SK-N-SH treated with all-trans-retinoic acid at 6 μM for 48 hours (cell line): ENCODE measurements around the gene ZBTB49.

Source experiments
- ATAC-seq: fragments of 200-7000 bp; cut with Tn5 transposase; 3 replicates; pipeline ENCODE4 v1.9.1; 2020; ENCODE audit warnings: mild to moderate bottlenecking, moderate library complexity
- ARNTL ChIP-seq: fragments of 450-650 bp; formaldehyde crosslinking; IDR thresholded peaks from 2 replicates; pipeline ENCODE4 v1.5.0; 2020; ENCODE audit warnings: low read depth, mild to moderate bottlenecking, moderate library complexity, borderline replicate concordance
- CREB5 ChIP-seq: fragments of 250-450 bp; sonication (Bioruptor Pico); IDR thresholded peaks from 2 replicates; pipeline ENCODE4 v1.5.1; 2020; ENCODE audit warnings: low read depth, mild to moderate bottlenecking, moderate library complexity
- CSDC2 ChIP-seq: fragments of 250-450 bp; sonication (Bioruptor Pico); IDR thresholded peaks from 2 replicates; pipeline ENCODE4 v1.5.0; 2020; ENCODE audit warnings: mild to moderate bottlenecking, moderate library complexity
- GLIS3 ChIP-seq: fragments of 250-450 bp; sonication (Bioruptor Pico); IDR thresholded peaks from 2 replicates; pipeline ENCODE4 v1.5.0; 2020; ENCODE audit warnings: mild to moderate bottlenecking, moderate library complexity
- ISL1 ChIP-seq: fragments of 250-450 bp; sonication (Bioruptor Pico); IDR thresholded peaks from 2 replicates; pipeline ENCODE4 v2.1.2; 2022; ENCODE audit warnings: mild to moderate bottlenecking, moderate library complexity
- OSR1 ChIP-seq: fragments of 250-450 bp; sonication (Bioruptor Pico); IDR thresholded peaks from 2 replicates; pipeline ENCODE4 v1.8.0; 2022; ENCODE audit warnings: moderate library complexity, mild to moderate bottlenecking, inconsistent platforms
- PATZ1 ChIP-seq: fragments of 250-450 bp; sonication (Bioruptor Pico); IDR thresholded peaks from 2 replicates; pipeline ENCODE4 v1.8.0; 2020; ENCODE audit warnings: mild to moderate bottlenecking, moderate library complexity, borderline replicate concordance
- POU6F1 ChIP-seq: fragments of 250-450 bp; sonication (Bioruptor Pico); IDR thresholded peaks from 2 replicates; pipeline ENCODE4 v1.8.0; 2021; ENCODE audit warnings: low read depth, mild to moderate bottlenecking, moderate library complexity, borderline replicate concordance
- PPARA ChIP-seq: fragments of 250-450 bp; sonication (Bioruptor Pico); IDR thresholded peaks from 2 replicates; pipeline ENCODE4 v1.5.0; 2020; ENCODE audit warnings: mild to moderate bottlenecking, borderline replicate concordance
- SNAI2 ChIP-seq: fragments of 250-450 bp; sonication (Bioruptor Pico); IDR thresholded peaks from 2 replicates; pipeline ENCODE4 v1.5.0; 2020; ENCODE audit warnings: mild to moderate bottlenecking, moderate library complexity
- TCF4 ChIP-seq: fragments of 250-450 bp; sonication (Bioruptor Pico); IDR thresholded peaks from 2 replicates; pipeline ENCODE4 v1.8.0; 2021; ENCODE audit warnings: mild to moderate bottlenecking, moderate library complexity, borderline replicate concordance
- TOX ChIP-seq: fragments of 250-450 bp; sonication (Bioruptor Pico); IDR thresholded peaks from 2 replicates; pipeline ENCODE4 v1.8.0; 2021; ENCODE audit warnings: mild to moderate bottlenecking, moderate library complexity, borderline replicate concordance
- TSHZ2 ChIP-seq: fragments of 250-450 bp; sonication (Bioruptor Pico); IDR thresholded peaks from 2 replicates; pipeline ENCODE4 v1.5.0; 2020; ENCODE audit warnings: mild to moderate bottlenecking, moderate library complexity
- ZC3H10 ChIP-seq: fragments of 250-450 bp; sonication (Bioruptor Pico); IDR thresholded peaks from 2 replicates; pipeline ENCODE4 v1.5.1; 2021; ENCODE audit warnings: mild to moderate bottlenecking, moderate library complexity
- ZFP3 ChIP-seq: fragments of 250-450 bp; sonication (Bioruptor Pico); IDR thresholded peaks from 2 replicates; pipeline ENCODE4 v1.5.0; 2020; ENCODE audit warnings: mild to moderate bottlenecking, moderate library complexity
- ZFP30 ChIP-seq: fragments of 450-650 bp; formaldehyde crosslinking; IDR thresholded peaks from 2 replicates; pipeline ENCODE4 v1.5.0; 2022; ENCODE audit warnings: mild to moderate bottlenecking, moderate library complexity
- ZNF565 ChIP-seq: fragments of 450-650 bp; formaldehyde crosslinking; conservative IDR thresholded peaks from 2 replicates; pipeline ENCODE4 v1.5.0; 2020; ENCODE audit warnings: low read depth, mild to moderate bottlenecking, moderate library complexity
- ZNF70 ChIP-seq: fragments of 450-650 bp; formaldehyde crosslinking; IDR thresholded peaks from 2 replicates; pipeline ENCODE4 v1.5.0; 2020; ENCODE audit warnings: mild to moderate bottlenecking, moderate library complexity

The ZBTB49 gene

GRCh38 chr4:4281787-4282186, 8.3 kb upstream of the ZBTB49 start:
- ATAC-seq, result no peak
- TF ChIP-seq ZNF70 (CRISPR knock-in tag), result no peak
- TF ChIP-seq CSDC2, result no peak
- no peak for TF ChIP-seq OSR1 (CRISPR knock-in tag)
- no peak for TF ChIP-seq ISL1
- TF ChIP-seq TOX (CRISPR knock-in tag), result no peak
- no peak for TF ChIP-seq TSHZ2 (CRISPR knock-in tag)
- no peak for TF ChIP-seq ZNF565
- no peak for TF ChIP-seq ZFP3 (CRISPR knock-in tag)
- no peak for TF ChIP-seq CREB5 (CRISPR knock-in tag)
- no peak for TF ChIP-seq GLIS3 (CRISPR knock-in tag)
- TF ChIP-seq PATZ1 (CRISPR knock-in tag), result no peak
- TF ChIP-seq POU6F1, result no peak
- TF ChIP-seq ARNTL (CRISPR knock-in tag), result no peak
- no peak for TF ChIP-seq PPARA (CRISPR knock-in tag)
- TF ChIP-seq SNAI2, result no peak

- ATAC-seq, result no peak
- TF ChIP-seq ZFP30 (CRISPR knock-in tag) (no peak), TCF4 (CRISPR knock-in tag) (no peak), ZC3H10 (CRISPR knock-in tag) (no peak), SNAI2 (no peak), CREB5 (CRISPR knock-in tag) (no peak), GLIS3 (CRISPR knock-in tag) (no peak)
Observed at GRCh38 chr4:4284827-4285618, 5.0 kb upstream of the ZBTB49 start.

- ATAC-seq, result no peak
- TF ChIP-seq TSHZ2 (CRISPR knock-in tag) (no peak), TCF4 (CRISPR knock-in tag) (no peak), ISL1 (no peak), ZC3H10 (CRISPR knock-in tag) (no peak), PATZ1 (CRISPR knock-in tag) (no peak), ZNF70 (CRISPR knock-in tag) (peak; percentile 91)
Observed at GRCh38 chr4:4288098-4288497, 2.0 kb upstream of the ZBTB49 start.
